Kidney (tissue), 14 donors: ENCODE data around the gene MRAP2. TPM values are rescaled to one million over a fixed set of nuclear protein-coding genes. Genes with fewer than 3 reads are reported as not detected.

Experiments
- DNase-seq, 5 donors: peaks; one replicate each; pipeline ENCODE4 v3.0.0-alpha.2; 2013 to 2020
- FAIRE-seq: peaks from 2 replicates; lab custom pipeline; 2012; peaks lifted over from hg19 to GRCh38; lab: Jason Lieb, UNC
- H3K27ac ChIP-seq, 2 donors: one replicate each; pipeline ENCODE4 v1.7.0; 2013; ENCODE audit warnings: low read depth in 2 of 2, low read length in 2 of 2, inconsistent platforms in 1 of 2
- H3K27me3 ChIP-seq: one replicate; pipeline ENCODE4 v1.7.1; 2013; ENCODE audit warnings: low read length, inconsistent platforms; ENCODE audit not compliant: control insufficient read depth, insufficient read depth
- H3K36me3 ChIP-seq, 3 donors: one replicate each; pipeline versions ENCODE4 v1.7.0 to v1.7.1; 2013; ENCODE audit warnings: low read length in 3 of 3, control low read depth in 1 of 3, inconsistent platforms in 1 of 3; ENCODE audit not compliant: insufficient read depth in 3 of 3, control insufficient read depth in 2 of 3
- H3K4me1 ChIP-seq, 3 donors: one replicate each; pipeline versions ENCODE4 v1.7.0 to v1.7.1; 2013; ENCODE audit warnings: low read length in 3 of 3, inconsistent platforms in 1 of 3, low read depth in 1 of 3; ENCODE audit not compliant: control insufficient read depth in 2 of 3, insufficient read depth in 2 of 3
- H3K4me3 ChIP-seq, 3 donors: one replicate each; pipeline versions ENCODE4 v1.7.0 to v1.8.1; 2013; ENCODE audit warnings: low read length in 3 of 3, control low read depth in 1 of 3, inconsistent platforms in 1 of 3
- H3K9ac ChIP-seq, 3 donors: one replicate each; pipeline versions ENCODE4 v1.7.0 to v1.7.1; 2013; ENCODE audit warnings: low read length in 3 of 3, control low read depth in 1 of 3, inconsistent platforms in 1 of 3
- H3K9me3 ChIP-seq, 3 donors: one replicate each; pipeline versions ENCODE4 v1.7.0 to v1.7.1; 2013; ENCODE audit warnings: low read length in 3 of 3, control low read depth in 1 of 3, inconsistent platforms in 1 of 3; ENCODE audit not compliant: control insufficient read depth in 2 of 3, insufficient read depth in 1 of 3
- intact Hi-C: fragments of 100-400 bp; cut with DNase I; formaldehyde crosslinking; loops from one replicate; pipeline ENCODE4 v1.11.1; 2022
- polyA plus RNA-seq: library from polyadenylated mRNA; stranded (reverse); fragments of 350-450 nt; fragmentation: Illumina TruSeq; extraction: RNeasy Lipid Tissue Mini Kit (QIAGEN cat#74804); gene quantifications from one replicate; pipeline ENCODE4 v1.2.3, GENCODE V29; 2014; ENCODE audit warnings: low read depth, low replicate concordance; ENCODE audit not compliant: insufficient read depth
- total RNA-seq: library from RNA; stranded (reverse); fragmentation: NEBNext Ultra II Directional; extraction: Animal tissue kit (Norgen Biotek cat#: 25700); gene quantifications from one replicate; pipeline ENCODE4 v1.2.1, GENCODE V29; 2021
- TF ChIP-seq, protein P1 (sequence below): IDR thresholded peaks from 3 replicates; pipeline ENCODE4 v1.5.1; 2012; ENCODE audit warnings: mild to moderate bottlenecking, moderate library complexity, borderline replicate concordance; ENCODE audit not compliant: insufficient read depth; ENCODE audit errors: extremely low read depth
- donor health status: control.
- donor health status: control.
- donor health status: control.
- donor health status: control.
- donor health status: control.
- donor health status: DM: yes; HTN: yes; CAD: no.
- donor health status: Normal renal cell carcinoma (clear cell type).

MRAP2 gene
- total and polyA plus RNA-seq, 2 donors from 2014 or later = 4.2 to 5.0 TPM

DNA sequence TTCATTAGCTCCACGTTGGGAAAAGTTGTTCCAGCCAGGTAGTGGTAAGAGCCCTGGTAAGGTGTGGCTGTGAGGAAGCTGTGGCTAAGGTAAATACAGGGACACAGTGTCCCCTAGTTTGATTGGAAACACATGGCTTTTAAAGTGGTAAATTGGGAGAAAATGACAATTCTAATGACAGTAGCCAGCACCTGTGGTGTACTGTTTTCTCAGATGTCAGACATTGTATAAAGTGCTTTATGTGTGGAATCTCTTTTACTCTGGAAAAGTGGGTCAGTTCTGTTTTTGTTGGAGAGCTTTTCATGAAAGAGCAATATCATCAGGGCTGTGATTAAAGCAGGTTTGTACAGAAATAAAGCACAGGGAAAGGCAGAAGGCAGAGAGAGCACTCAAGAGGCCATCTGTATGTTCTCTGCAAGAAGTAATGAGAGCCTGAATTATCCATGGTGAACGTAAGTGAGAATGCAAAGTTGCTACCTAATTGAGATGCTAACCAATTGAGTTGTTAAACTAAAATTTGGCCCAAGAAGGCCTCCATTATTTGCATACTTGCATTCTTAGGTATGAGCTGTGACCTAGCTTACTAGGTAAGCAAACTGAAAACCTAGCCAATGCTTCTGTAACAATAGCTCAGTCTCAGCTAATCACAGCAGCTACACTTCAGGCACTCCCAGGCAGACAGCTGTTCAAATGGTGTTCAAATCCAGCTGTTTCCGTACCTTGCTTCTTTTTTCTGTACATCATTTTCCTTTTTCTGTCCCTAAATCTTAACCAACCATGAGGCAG, 28.2 kb downstream of the MRAP2 start:
- intact Hi-C loops = no loop called here
- Histone ChIP-seq H3K36me3 (no peaks in the 10 kb centered on the region), H3K9me3 (no peaks in the 10 kb centered on the region), H3K9ac (no peak overlapping the region), H3K4me1 (no peaks in the 10 kb centered on the region), H3K27ac (no peak overlapping the region), H3K27me3 (no peaks in the 10 kb centered on the region), H3K4me3 (no peak overlapping the region)
- DNase-seq = no peak
- no peak for FAIRE-seq
- TF ChIP-seq, protein P1, sequence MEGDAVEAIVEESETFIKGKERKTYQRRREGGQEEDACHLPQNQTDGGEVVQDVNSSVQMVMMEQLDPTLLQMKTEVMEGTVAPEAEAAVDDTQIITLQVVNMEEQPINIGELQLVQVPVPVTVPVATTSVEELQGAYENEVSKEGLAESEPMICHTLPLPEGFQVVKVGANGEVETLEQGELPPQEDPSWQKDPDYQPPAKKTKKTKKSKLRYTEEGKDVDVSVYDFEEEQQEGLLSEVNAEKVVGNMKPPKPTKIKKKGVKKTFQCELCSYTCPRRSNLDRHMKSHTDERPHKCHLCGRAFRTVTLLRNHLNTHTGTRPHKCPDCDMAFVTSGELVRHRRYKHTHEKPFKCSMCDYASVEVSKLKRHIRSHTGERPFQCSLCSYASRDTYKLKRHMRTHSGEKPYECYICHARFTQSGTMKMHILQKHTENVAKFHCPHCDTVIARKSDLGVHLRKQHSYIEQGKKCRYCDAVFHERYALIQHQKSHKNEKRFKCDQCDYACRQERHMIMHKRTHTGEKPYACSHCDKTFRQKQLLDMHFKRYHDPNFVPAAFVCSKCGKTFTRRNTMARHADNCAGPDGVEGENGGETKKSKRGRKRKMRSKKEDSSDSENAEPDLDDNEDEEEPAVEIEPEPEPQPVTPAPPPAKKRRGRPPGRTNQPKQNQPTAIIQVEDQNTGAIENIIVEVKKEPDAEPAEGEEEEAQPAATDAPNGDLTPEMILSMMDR = no peak

DNA sequence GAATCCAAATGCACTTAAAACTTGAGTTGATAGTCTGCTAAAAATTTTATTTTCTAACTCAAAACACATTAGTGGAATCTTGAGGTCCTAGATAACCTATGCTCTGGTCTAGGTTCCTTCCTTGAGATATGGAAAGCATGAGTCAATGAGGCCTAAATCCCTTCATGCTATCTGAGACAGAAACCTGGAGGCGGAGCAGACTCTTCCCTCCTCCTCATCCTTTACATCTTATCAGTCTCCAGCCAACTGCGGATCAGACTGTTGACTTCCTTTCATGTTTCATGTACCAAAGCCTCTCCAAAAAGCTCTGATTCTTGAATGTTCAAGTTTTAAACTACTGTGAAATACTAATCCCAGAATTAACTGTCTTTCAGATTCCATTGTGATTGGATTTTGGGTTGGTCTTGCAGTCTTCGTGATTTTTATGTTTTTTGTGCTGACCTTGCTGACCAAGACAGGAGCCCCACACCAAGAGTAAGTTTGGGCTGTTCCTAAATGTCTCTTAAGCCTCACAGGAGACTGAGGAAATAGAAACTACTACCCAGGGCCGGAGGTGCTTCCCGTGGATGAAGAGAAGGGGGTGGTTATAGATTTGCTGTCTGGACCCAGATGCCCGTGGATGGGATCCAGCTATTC, 29.1 kb downstream of the MRAP2 start:
- Histone ChIP-seq H3K27me3 (no peaks in the 10 kb centered on the region), H3K36me3 (no peaks in the 10 kb centered on the region), H3K9ac (no peak overlapping the region), H3K9me3 (no peaks in the 10 kb centered on the region), H3K4me1 (no peaks in the 10 kb centered on the region), H3K4me3 (no peak overlapping the region), H3K27ac (no peak overlapping the region)
- TF ChIP-seq, protein P1 = no peak
- FAIRE-seq (no peak), DNase-seq (no peak)
- intact Hi-C loops = no loop called here

DNA sequence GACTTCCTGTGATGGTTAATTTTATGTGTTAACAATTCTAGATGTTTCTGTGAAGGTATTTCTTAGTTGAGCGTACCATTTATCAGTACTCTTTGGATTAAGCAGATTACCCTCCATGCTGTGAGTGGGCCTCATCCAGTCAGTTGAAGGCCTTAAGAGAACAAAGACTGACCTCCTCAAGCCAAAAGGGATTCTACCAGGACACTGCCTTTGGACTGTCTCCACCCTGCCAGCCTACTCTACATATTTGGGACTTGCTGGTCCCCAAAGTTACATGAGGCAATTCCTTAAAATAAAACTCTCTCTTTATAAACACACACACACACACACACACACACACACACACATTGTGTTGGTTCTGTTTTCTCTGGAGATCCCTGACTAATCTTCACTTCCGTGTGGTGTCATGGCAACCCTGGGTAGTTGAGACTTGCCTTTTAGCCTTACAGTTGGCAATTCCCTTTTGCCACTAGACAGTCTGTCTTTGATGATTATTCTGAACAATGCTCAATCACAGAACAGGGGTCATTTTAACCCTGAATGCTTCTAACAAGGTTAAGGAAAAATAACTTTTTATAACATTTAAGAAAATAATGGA, 32.2 kb downstream of the MRAP2 start:
- intact Hi-C loops = no loop called here
- H3K27me3 ChIP-seq = no peaks in the 10 kb centered on the region
- peak in 1 of 5 donors; percentile 58 for DNase-seq
- H3K4me1 ChIP-seq = no peaks in the 10 kb centered on the region
- H3K9me3 ChIP-seq = no peaks in the 10 kb centered on the region
- TF ChIP-seq, protein P1 = no peak
- H3K9ac ChIP-seq = no peak overlapping the region
- H3K27ac ChIP-seq = no peak overlapping the region
- H3K36me3 ChIP-seq = no peaks in the 10 kb centered on the region
- no peak overlapping the region for H3K4me3 ChIP-seq
- no peak for FAIRE-seq
